Pancreas (tissue), 10 donors: Measurements from ENCODE around the gene PPP1R15B. TPM values are rescaled to one million over a fixed set of nuclear protein-coding genes. Genes with fewer than 3 reads are reported as not detected.

Source experiments
- ATAC-seq, 4 donors: fragments of 200-7000 bp; cut with Tn5 transposase; one replicate each; pipeline versions ENCODE4 v1.8.0 to v1.9.1; 2020; ENCODE audit warnings: mild to moderate bottlenecking in 4 of 4, moderate library complexity in 4 of 4
- DNase-seq, 6 donors: peaks; one replicate each; pipeline ENCODE4 v3.0.0-alpha.2; 2020
- FAIRE-seq: peaks from 2 replicates; lab custom pipeline; 2012; peaks lifted over from hg19 to GRCh38; lab: Jason Lieb, UNC
- H3K27ac ChIP-seq, 4 donors: fragments of 200-600 bp; sonication (generic); 1 replicate in 3 of 4; 2 replicates in 1 of 4; pipeline versions ENCODE4 v1.5.0 to v1.8.0; 2020
- H3K27me3 ChIP-seq, 4 donors: fragments of 200-600 bp; one replicate each; pipeline ENCODE4 v1.8.0; 2021
- H3K36me3 ChIP-seq, 3 donors: fragments of 200-600 bp; sonication (generic) in 1 of 3; one replicate each; pipeline versions ENCODE4 v1.5.0 to v1.8.0; 2020 to 2021
- H3K4me1 ChIP-seq, 3 donors: fragments of 200-600 bp; one replicate each; pipeline ENCODE4 v1.8.0; 2021
- H3K4me3 ChIP-seq, 4 donors: fragments of 200-600 bp; sonication (generic) in 2 of 4; one replicate each; pipeline versions ENCODE4 v1.5.0 to v1.8.0; 2020 to 2021
- H3K9me3 ChIP-seq, 4 donors: fragments of 200-600 bp; one replicate each; pipeline ENCODE4 v1.8.0; 2021
- WGBS, 2 donors: extraction: QIAGEN DNeasy Blood & Tissue Kit; methylation state at CpG; one replicate each; pipeline ENCODE4 v1.1.7; 2013; 5-methylcytosine and 5-hydroxymethylcytosine counted together
- intact Hi-C, 3 donors: fragments of 100-400 bp; cut with DNase I; formaldehyde crosslinking; loops; one replicate each; pipeline versions ENCODE4 v1.11.1 to v1.14.2; 2022
- polyA plus RNA-seq, 2 donors: library from polyadenylated mRNA; stranded (reverse); fragments of 200-250 nt; gene quantifications; one replicate each; pipeline ENCODE4 v1.2.3, GENCODE V29; 2013
- total RNA-seq, 6 donors: library from RNA; stranded (reverse); fragmentation: NEBNext Ultra II Directional in 4 of 6; extraction: Animal tissue kit (Norgen Biotek cat#: 25700) in 4 of 6; gene quantifications; one replicate each; pipeline versions ENCODE4 v1.2.1 to v1.2.4, GENCODE V29; 2021 to 2023
- TF ChIP-seq, protein P1 (sequence below), 4 donors: fragments of 200-600 bp; sonication (generic) in 3 of 4; IDR thresholded peaks; one replicate each; pipeline versions ENCODE4 v1.5.0 to v1.8.0; 2021; ENCODE audit warnings: antibody characterized with exemption in 4 of 4
- donor health status: healthy with polysubstance abuse.
- donor health status: DM: no; HTN: no; CAD: no; lungs with moderate emphysema.
- donor health status: DM: no; HTN: no; CAD: no.
- donor health status: control.
- donor health status: control.
- donor health status: Bipolar disorder and iron deficiency.
- donor health status: DM: yes; HTN: yes; CAD: no.
- donor health status: DM: no; HTN: no; CAD: no.
- donor health status: DM: no; HTN: no; CAD: no.
- donor health status: DM: yes; HTN: yes; CAD: no.

Gene PPP1R15B
- total and polyA plus RNA-seq, 8 donors, result 7.8 to 47.9 (median 21.5) TPM

DNA sequence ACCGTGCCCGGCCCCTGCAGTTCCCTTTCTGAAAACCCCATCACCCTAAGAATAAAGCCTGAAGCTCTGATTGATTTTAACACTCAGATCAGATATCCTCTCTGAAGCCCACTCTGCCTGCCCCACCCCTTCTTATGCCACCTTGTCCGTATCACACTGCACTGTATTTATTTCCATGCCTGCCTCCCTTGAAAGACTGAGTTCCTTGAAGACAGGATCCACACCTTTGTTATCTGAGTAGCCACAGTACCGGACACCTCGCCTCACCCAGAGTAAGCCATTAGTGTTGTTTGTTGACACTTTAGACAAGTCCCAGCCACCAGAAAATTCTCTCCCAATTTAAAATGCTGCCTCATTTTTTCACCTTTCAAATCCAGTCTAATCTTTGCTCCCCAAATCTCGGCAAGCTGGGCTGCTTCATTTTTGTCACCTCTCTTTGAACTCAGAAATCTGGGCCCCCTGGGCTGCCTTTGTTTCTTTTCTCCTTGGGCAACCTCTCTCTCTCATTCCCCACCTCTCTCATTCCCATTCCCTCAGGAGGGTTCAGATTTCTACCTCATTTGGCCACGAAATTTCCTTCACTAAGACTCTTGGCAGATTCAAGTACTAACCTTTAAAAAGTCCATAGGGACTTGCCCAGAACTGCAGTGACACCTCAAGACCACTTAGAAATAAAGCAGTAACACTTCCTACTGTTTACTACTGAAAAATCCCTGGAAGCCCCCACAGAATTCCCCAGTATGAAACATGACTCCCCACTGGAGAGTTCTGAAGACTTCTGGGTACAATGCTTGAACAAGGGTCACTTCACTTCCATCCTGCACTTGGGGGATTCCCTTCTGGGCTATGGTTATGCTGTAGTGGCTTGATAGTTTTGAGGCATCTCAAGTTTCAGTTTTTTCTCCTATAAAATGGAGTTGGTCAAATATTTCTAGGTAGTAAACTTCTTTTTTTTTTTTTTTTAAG is 8.7 kb upstream of the PPP1R15B start:
- Histone ChIP-seq H3K36me3 (peaks cover 0 to 10% (median 7%) of the 10 kb centered on the region in 3 donors), H3K9me3 (no peaks in the 10 kb centered on the region), H3K27ac (peak overlapping the region in 1 of 4 donors; percentile 81), H3K4me1 (peaks cover 19 to 33% (median 30%) of the 10 kb centered on the region in 3 donors), H3K4me3 (no peak overlapping the region), H3K27me3 (no peaks in the 10 kb centered on the region)
- intact Hi-C loops, result no loop called here
- no peak for FAIRE-seq
- no peak for DNase-seq
- no peak for ATAC-seq
- 76 to 80% methylated on average over 7 of the region's 7 CpGs for WGBS, 2 donors
- TF ChIP-seq, protein P1, sequence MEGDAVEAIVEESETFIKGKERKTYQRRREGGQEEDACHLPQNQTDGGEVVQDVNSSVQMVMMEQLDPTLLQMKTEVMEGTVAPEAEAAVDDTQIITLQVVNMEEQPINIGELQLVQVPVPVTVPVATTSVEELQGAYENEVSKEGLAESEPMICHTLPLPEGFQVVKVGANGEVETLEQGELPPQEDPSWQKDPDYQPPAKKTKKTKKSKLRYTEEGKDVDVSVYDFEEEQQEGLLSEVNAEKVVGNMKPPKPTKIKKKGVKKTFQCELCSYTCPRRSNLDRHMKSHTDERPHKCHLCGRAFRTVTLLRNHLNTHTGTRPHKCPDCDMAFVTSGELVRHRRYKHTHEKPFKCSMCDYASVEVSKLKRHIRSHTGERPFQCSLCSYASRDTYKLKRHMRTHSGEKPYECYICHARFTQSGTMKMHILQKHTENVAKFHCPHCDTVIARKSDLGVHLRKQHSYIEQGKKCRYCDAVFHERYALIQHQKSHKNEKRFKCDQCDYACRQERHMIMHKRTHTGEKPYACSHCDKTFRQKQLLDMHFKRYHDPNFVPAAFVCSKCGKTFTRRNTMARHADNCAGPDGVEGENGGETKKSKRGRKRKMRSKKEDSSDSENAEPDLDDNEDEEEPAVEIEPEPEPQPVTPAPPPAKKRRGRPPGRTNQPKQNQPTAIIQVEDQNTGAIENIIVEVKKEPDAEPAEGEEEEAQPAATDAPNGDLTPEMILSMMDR (IDR thresholded peaks at IDR 0.05), result no peak

DNA sequence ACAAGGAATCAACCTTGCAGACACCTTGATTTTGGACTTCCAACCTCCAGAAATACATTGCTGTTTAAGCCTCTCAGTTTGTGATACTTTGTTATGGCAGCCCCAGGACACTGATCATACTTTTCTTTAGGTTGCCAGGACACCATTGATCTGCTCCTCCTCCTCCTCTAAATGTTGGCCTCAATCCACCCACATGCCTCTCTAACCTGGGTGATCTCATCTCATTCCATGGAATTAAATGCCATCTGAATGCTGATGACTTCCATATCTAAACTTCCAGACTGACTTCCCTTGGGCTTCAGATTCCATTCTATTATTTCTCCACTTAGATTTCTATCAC is 7.4 kb upstream of the PPP1R15B start:
- no peaks in the 10 kb centered on the region for H3K9me3 ChIP-seq
- H3K27me3 ChIP-seq, result no peaks in the 10 kb centered on the region
- peak overlapping the region; percentile 10 to 87 (median 62) for H3K27ac ChIP-seq
- H3K4me3 ChIP-seq, result no peak overlapping the region
- FAIRE-seq, result no peak
- H3K4me1 ChIP-seq, result peaks cover 19 to 33% (median 30%) of the 10 kb centered on the region in 3 donors
- DNase-seq, result peak in 1 of 6 donors; percentile 31
- TF ChIP-seq, protein P1 (IDR thresholded peaks at IDR 0.05), result no peak
- intact Hi-C loops, result no loop called here
- H3K36me3 ChIP-seq, result no peaks in the 10 kb centered on the region
- ATAC-seq, result peak; percentile 3 to 32 (median 26)

DNA sequence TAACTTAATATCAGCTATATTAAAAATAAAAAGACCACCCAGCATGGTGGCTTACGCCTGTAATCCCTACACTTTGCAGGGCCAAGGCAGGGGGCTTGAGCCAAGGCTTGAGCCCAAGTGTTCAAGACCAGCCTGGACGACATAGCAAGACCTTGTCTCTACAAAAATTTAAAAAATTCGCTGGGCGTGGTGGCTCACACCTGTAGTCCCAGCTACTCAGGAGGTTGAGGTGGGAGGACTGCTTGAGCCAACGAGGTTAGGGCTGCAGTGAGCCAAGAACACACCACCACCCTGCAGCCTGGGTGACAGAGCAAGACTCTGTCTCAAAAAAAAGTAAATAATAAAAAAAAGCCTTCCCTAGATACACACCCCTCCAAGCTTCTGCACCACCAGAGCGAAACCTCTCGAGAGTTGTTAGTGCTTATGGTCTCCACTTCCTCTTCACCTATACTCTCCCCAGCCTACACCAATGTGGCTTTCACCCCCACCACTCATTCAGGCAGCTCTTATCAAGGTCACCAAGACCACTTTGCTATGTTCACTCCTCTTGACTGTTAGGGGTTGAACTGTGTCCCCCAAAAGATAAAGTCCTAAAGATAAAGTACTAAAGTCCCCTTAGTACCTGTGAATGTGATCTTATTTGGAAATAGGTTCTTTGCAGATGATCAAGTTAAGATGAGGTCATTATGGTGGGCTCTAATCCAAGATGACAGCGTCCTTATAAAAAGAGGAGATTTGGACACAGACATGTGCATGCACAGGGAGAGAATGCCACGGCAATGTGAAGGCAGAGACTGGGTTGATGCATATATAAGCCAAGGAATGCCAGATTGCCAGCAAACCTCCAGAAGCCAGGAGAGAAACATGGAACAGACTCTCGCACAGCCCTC is 6.8 kb upstream of the PPP1R15B start:
- Histone ChIP-seq H3K27me3 (no peaks in the 10 kb centered on the region), H3K9me3 (no peaks in the 10 kb centered on the region), H3K36me3 (no peaks in the 10 kb centered on the region), H3K27ac (peak overlapping the region; percentile 68 to 87 (median 78)), H3K4me3 (no peak overlapping the region), H3K4me1 (peaks cover 19 to 33% (median 30%) of the 10 kb centered on the region in 3 donors)
- TF ChIP-seq, protein P1 (IDR thresholded peaks at IDR 0.05), result no peak
- FAIRE-seq, result no peak
- DNase-seq, result no peak
- WGBS, 2 donors, result 67 to 69% methylated on average over 10 of the region's 10 CpGs
- peak in 3 of 4 donors; percentile 1 to 6 (median 1) for ATAC-seq
- intact Hi-C loops, result no loop called here

DNA sequence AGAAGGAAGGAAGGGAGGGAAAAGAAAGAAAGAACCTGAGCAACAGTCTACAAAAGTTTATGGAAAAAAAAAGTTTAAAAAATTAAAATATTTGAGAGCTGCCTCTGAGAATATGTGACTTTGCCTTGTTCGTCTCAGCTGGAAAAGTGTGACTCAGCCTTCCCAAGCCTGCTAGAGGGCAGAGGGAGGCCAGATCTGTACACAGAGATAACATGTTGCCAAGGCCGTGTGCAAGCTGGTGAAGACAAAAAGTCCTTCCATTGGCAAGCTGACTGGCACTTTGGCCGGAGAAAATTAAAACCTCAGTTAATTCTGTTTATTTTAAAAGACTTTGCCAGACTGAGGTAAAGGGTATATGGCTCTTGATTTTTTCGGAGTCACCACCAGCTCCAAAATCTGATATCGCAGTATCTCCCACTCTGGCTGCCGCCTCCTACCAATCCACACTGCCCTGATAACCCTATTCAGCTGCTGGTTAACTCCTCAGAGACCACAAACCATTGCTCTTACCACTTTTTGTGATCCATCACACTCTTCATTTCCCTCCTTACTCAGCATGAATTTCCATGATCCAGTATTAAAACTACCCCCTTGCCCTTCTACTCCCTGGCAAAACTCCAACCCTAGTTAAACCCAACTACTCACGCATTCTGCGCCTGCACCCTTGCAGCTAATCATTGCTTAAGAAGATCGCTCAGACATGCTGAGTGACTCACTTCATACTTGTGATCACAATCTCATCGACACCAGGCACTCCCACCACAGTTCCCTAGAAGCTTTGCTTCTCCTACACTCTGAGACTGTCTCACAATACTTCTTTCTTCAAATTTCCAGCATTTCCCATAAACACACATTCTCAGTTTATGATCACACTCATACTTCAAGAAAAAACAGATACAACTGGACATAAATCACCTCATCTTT is 5.7 kb upstream of the PPP1R15B start:
- no peak for FAIRE-seq
- peak; percentile 87 to 92 (median 89) for ATAC-seq
- Histone ChIP-seq H3K9me3 (no peaks in the 10 kb centered on the region), H3K27me3 (no peaks in the 10 kb centered on the region), H3K27ac (peak overlapping the region; percentile 68 to 87 (median 78)), H3K4me3 (peak overlapping the region in 2 of 4 donors; percentile 13 to 25), H3K36me3 (no peaks in the 10 kb centered on the region), H3K4me1 (peaks cover 23 to 38% (median 33%) of the 10 kb centered on the region in 3 donors)
- WGBS, 2 donors, result 9 to 14% methylated on average over 10 of the region's 10 CpGs
- TF ChIP-seq, protein P1 (IDR thresholded peaks at IDR 0.05), result no peak
- intact Hi-C loops, result no loop called here
- DNase-seq, result peak in 5 of 6 donors; percentile 76 to 91 (median 80)
